DMS153 treated with DMSO at 0.1 percent for 48 hours (cell line): Measurements from ENCODE around the gene MYLK.
"Not testable (repeated sequence)": the region's sequence is repeated elsewhere in the genome, so short reads cannot be mapped to it uniquely, and the experiment has no call there.

Experiments used
- DNase-seq: peaks from one replicate; lab custom pipeline; 2025; ENCODE audit not compliant: unreplicated experiment; lab: John Stamatoyannopoulos, UW

Gene MYLK

DNA sequence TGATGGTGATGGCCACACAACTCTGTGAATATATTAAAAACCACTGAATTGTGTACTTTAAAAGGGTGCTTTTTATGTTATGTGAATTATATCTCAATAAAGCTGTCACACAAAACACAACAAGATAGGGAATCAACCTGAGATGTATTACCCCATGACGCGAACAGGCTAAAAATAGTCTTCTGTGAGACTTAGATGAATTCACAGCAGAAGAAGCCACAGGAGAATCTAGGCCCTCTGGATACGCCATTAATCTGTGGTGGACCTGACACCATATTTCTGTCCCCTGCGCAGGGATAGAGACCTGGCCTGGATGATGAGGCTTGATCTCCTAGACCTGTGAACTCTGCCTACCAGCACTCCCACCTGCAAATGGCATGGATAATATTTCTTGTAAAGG is 153.3 kb downstream of the MYLK start:
- no peak for DNase-seq

- no peak for DNase-seq
These were observed 155.1 kb downstream of the MYLK start for GRCh38 chr3:123728991-123729390.

DNA sequence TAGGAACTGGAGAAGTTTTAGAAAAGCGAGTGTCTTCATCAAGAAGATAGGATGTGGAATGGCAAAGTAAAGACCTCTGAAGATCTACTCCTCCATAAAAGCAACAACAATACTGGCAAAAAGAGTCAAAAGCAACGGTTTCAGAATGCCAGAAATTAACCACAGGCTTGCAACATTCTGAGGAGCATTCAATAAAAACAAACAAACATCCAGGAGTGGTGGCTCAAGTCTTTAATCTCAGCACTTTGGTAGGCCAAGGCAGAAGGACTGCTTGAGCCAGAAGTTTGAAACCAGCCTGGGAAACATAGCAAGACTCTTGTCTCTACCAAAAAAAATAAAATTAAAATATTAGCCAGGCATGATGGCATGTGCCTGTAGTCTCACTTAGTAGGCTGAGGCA is 156.1 kb downstream of the MYLK start:
- no peak for DNase-seq

GRCh38 chr3:123725652-123726400 is 158.3 kb downstream of the MYLK start:
- no peak for DNase-seq

DNA sequence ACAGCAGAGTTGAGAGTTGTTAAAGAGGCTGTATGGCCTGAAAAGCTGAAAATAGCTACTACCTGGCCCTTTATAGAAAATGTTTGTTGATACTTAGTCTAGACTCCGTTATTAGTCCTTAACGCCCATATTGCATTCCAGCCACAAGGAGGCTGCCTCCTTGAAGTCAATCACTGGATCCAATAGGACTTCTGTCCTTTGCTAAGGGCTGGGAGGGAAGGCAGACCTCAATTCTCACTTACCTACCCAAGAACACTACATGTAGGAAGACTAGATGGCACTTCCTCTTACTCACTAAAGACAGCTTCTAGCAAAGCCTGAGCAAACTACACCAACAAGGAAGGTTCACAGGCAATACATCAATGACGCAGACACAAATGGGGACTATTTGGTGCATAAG is 159.8 kb downstream of the MYLK start:
- no peak for DNase-seq

- peak; percentile 51 for DNase-seq
These were observed 160.5 kb downstream of the MYLK start for GRCh38 chr3:123723522-123724168.

GRCh38 chr3:123723070-123723469 is 161.1 kb downstream of the MYLK start:
- no peak for DNase-seq

- no peak for DNase-seq
These were observed 161.7 kb downstream of the MYLK start for GRCh38 chr3:123722456-123722855.

DNA sequence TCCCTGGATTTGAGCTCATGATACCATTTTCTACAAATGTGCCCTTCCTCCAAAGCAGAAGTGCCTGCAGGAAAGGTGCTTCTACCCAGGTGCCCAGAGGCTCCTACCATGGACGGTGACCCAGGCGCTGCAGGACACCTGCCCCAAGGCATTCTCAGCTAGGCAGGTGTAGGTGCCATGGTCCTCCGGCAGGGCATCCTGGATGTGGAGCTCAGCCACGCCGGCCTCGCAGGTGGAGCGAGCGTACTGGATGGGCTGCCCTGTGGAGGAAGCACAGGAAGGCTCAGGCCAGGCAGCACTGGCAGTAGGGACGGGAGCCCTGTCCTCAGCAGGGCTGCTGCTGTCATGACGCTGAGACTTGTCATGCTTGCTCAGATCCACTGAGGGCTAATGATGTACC is 162.1 kb downstream of the MYLK start:
- DNase-seq: no peak

- not testable (repeated sequence) for DNase-seq
These were observed 162.9 kb downstream of the MYLK start for GRCh38 chr3:123721095-123721689.

- DNase-seq: no peak
These were observed 163.5 kb downstream of the MYLK start for GRCh38 chr3:123720638-123721037.

GRCh38 chr3:123719862-123720453 is 164.2 kb downstream of the MYLK start:
- no peak for DNase-seq

GRCh38 chr3:123719061-123719756 is 164.9 kb downstream of the MYLK start:
- DNase-seq: peak; percentile 13

GRCh38 chr3:123718108-123718507 is 166.0 kb downstream of the MYLK start:
- DNase-seq: no peak

DNA sequence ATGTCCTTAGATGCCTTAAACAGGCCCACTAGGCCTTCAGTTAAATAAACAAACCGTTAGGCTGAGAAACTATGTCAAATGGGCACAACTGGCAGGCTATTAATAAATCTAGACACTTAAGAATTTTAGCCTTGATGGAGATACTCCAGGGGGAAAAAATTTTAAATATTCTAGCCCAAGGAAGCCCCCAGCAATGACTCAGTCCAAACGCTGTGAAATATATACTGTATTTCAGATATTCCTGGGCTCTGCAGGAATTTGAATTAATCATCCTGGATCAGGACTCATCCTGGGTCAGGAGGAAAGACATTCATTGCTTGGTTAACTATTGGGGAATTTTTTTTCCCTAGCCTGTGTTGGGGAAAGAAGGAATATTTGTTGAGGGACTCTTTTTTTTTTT is 166.7 kb downstream of the MYLK start:
- DNase-seq: not testable (repeated sequence)

GRCh38 chr3:123716411-123716810 is 167.7 kb downstream of the MYLK start:
- DNase-seq: no peak

DNA sequence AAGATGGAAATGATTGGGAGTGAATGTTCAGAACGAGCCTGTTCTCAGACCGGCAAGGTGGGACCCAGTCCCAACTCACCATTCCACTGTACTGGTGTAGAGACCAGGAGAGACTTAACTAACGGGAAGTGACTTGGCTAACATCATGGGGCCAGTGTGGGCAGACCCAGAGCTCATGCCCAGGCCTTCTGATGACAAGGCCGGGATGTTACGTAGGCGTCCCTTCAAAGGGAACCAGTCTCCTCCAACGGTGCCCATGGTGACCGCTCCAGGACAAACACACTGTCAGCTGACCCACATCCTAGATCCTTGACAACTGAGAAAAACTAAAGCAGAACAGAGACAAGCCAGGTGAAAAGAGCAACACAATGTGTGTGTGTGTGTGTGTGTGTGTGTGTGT is 170.9 kb downstream of the MYLK start:
- no peak for DNase-seq

GRCh38 chr3:123712077-123712860 is 171.9 kb downstream of the MYLK start:
- no peak for DNase-seq

DNA sequence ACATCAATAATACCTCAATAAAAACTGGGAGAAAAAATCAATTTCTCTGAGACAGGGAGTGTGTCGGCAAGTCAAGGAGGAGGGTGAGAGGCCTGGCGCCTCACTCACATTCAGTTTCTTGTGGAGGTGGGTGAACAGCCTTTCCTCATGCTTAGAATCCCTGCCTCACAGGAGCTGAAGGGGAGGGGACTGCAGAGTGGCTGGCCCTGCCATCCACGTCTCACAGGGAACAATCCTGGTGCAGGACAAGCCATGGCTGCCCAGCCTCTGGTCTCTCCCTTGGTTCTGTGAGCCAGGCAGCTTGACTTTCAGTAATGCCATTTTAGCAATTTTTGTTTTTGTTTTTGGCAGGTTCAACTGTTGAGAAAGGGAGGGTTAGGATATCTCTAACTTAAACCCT is 172.8 kb downstream of the MYLK start:
- no peak for DNase-seq

GRCh38 chr3:123708531-123708930 is 175.6 kb downstream of the MYLK start:
- DNase-seq: no peak

DNA sequence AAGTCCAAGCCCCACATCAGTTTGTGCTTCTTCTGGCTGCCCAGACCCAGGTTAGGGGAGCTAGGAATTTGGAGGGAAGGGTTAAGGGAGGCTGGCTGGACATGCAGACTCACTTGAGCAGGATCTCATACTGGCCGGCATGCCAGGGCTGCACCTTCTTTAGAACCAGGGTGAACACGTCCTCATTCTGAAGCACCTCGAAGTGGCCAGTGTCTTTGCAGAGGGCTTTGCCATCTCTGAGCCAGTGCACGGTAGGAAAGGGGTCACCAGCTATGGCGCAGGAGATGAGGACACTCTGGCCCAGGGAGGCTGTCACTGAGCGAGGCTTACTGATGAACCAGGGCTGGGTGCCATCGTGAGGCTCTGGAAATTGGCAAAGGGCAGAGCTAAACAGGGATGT is 176.5 kb downstream of the MYLK start:
- DNase-seq: not testable (repeated sequence)
